ENCODE measurements around the gene TMC1. TPM values are rescaled to one million over a fixed set of nuclear protein-coding genes. Genes with fewer than 3 reads are reported as not detected.

Gene TMC1
- total and polyA plus RNA-seq, 2 of the 8 experiments (the other 6 are each of a cell fraction or from before 2014, with no cell fraction given), result 0.95 to 0.98 TPM

- TF ChIP-seq EP300 (IDR thresholded peaks at IDR 0.05; ENCODE audit: borderline replicate concordance in 1 of 2, low read depth in 2 of 2, low read length in 2 of 2), result no peak
- no peak for TF ChIP-seq RAD21 (IDR thresholded peaks at IDR 0.05 in 1 of 2, conservative IDR thresholded peaks at IDR 0.05 in 1 of 2; ENCODE audit: low read depth in 2 of 2, low read length in 2 of 2)
- no peak for TF ChIP-seq NANOG (IDR thresholded peaks at IDR 0.05; ENCODE audit: insufficient read depth, low read depth, low read length, poor library complexity, severe bottlenecking)
- no peak for TF ChIP-seq POLR2AphosphoS5 (IDR thresholded peaks at IDR 0.05; ENCODE audit: low read depth, low read length)
- no peak for TF ChIP-seq CHD2 (IDR thresholded peaks at IDR 0.05; ENCODE audit: low read length)
- TF ChIP-seq SRF (IDR thresholded peaks at IDR 0.05; ENCODE audit: low read depth, low read length), result no peak
- TF ChIP-seq BRCA1 (IDR thresholded peaks at IDR 0.05; ENCODE audit: low read depth, low read length), result no peak
Observed at GRCh38 chr9:72564479-72565281, 43.3 kb downstream of the TMC1 start (continued).

Data from H1 (cell line).